Fibroblast of lung (primary cell): ENCODE data around the gene DDI1. TPM values are rescaled to one million over a fixed set of nuclear protein-coding genes. Genes with fewer than 3 reads are reported as not detected.

Source experiments
- DNase-seq, 2 donors: peaks; one replicate each; pipeline versions ENCODE4 v3.0.0 to v3.0.0-alpha.2; 2010; ENCODE audit warnings: low read depth in 2 of 2
- H2AFZ ChIP-seq: 2 replicates; pipeline ENCODE4 v1.5.1; 2012; ENCODE audit warnings: low read length, control low read depth, inconsistent platforms
- H3K27ac ChIP-seq: 2 replicates; pipeline ENCODE4 v1.5.1; 2011; ENCODE audit warnings: low read length, control low read depth; ENCODE audit not compliant: insufficient read depth
- H3K27me3 ChIP-seq: 2 replicates; pipeline ENCODE4 v1.5.1; 2011; ENCODE audit warnings: mild to moderate bottlenecking, low read length; ENCODE audit not compliant: control insufficient read depth, insufficient read depth
- H3K36me3 ChIP-seq: 2 replicates; pipeline ENCODE4 v1.5.1; 2011; ENCODE audit warnings: low read length; ENCODE audit not compliant: control insufficient read depth, insufficient read depth
- H3K4me1 ChIP-seq: 2 replicates; pipeline ENCODE4 v1.5.1; 2011; ENCODE audit warnings: low read length; ENCODE audit not compliant: control insufficient read depth, insufficient read depth; ENCODE audit errors: extremely low read depth
- H3K4me2 ChIP-seq: 2 replicates; pipeline ENCODE4 v1.5.1; 2011; ENCODE audit warnings: low read length, control low read depth; ENCODE audit not compliant: insufficient read depth; ENCODE audit errors: extremely low read depth
- H3K4me3 ChIP-seq, 4 experiments: fragments of 200-600 bp in 1 of 4; sonication (generic) in 1 of 4; replicated peaks in 1 of 4; 2 replicates each; pipeline ENCODE4 v1.5.1; 2011 to 2016; ENCODE audit warnings: low read length in 4 of 4, low read depth in 3 of 4, mild to moderate bottlenecking in 3 of 4, control low read depth in 2 of 4, inconsistent platforms in 1 of 4, mixed read lengths in 1 of 4; ENCODE audit not compliant: insufficient read depth in 1 of 4; ENCODE audit errors: control extremely low read depth in 1 of 4
- H3K79me2 ChIP-seq: 2 replicates; pipeline ENCODE4 v1.5.1; 2012; ENCODE audit warnings: mild to moderate bottlenecking, low read length, inconsistent platforms; ENCODE audit not compliant: control insufficient read depth, insufficient read depth
- H3K9ac ChIP-seq: 2 replicates; pipeline ENCODE4 v1.5.1; 2011; ENCODE audit warnings: mild to moderate bottlenecking, low read length, control low read depth; ENCODE audit not compliant: insufficient read depth
- H3K9me3 ChIP-seq: 2 replicates; pipeline ENCODE4 v1.5.1; 2012; ENCODE audit warnings: low read depth, low read length; ENCODE audit not compliant: control insufficient read depth, insufficient read depth
- H4K20me1 ChIP-seq: 2 replicates; pipeline ENCODE4 v1.5.1; 2011; ENCODE audit warnings: low read length; ENCODE audit not compliant: control insufficient read depth, insufficient read depth; ENCODE audit errors: extremely low read depth
- EZH2 ChIP-seq: IDR thresholded peaks from 2 replicates; pipeline ENCODE4 v1.5.1; 2012; ENCODE audit warnings: low read length, control low read depth, mild to moderate bottlenecking; ENCODE audit errors: missing control alignments
- polyA plus RNA-seq, 2 donors: library from polyadenylated mRNA; depleted of rRNA in 1 of 2; stranded (reverse) in 1 of 2; unstranded in 1 of 2; fragments of >200 nt; gene quantifications; 2 replicates each; pipeline ENCODE4 v1.2.1, GENCODE V29; 2011 to 2012; ENCODE audit warnings: missing spikeins in 1 of 2
- total RNA-seq: library from RNA; depleted of rRNA; stranded (reverse); fragments of >200 nt; gene quantifications from 2 replicates; pipeline ENCODE4 v1.2.1, GENCODE V29; 2014
- TF ChIP-seq, protein P1 (sequence below), 2 donors: IDR thresholded peaks in 1 of 2; conservative IDR thresholded peaks in 1 of 2; 1 replicate in 1 of 2; 2 replicates in 1 of 2; pipeline ENCODE4 v1.5.1; 2011 to 2012; ENCODE audit warnings: low read length in 2 of 2, control low read depth in 1 of 2, inconsistent platforms in 1 of 2, low read depth in 1 of 2, mild to moderate bottlenecking in 1 of 2

Gene DDI1
- total and polyA plus RNA-seq, 2 donors (not counting 1 experiment from before 2014, with no cell fraction given): not detected

DNA sequence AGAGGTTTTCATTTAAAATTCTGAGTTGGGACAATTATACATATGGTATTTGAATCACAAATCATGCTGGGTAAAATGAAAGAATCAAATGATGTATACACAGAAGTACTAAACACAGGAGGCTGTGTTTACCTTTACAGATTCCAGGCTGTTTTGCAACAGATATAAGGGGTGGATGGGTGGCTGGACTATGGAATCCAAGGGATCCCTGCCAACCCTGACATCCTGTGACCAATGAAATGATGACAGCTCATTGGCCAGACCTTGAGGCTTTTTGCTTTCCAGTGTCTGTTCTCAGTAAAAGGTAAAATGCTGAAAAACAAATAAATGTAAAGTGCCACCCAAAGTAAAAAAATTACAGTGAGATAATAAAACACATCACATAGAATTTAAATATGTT is 3.3 kb upstream of the DDI1 start:
- H3K4me2 ChIP-seq: no peak overlapping the region
- H3K27ac ChIP-seq: no peak overlapping the region
- H3K36me3 ChIP-seq: no peaks in the 10 kb centered on the region
- H3K4me3 ChIP-seq: no peak overlapping the region
- H3K79me2 ChIP-seq: no peaks in the 10 kb centered on the region
- DNase-seq: peak; percentile 81 to 87
- H3K4me1 ChIP-seq: no peaks in the 10 kb centered on the region
- H4K20me1 ChIP-seq: no peaks in the 10 kb centered on the region
- no peaks in the 10 kb centered on the region for H3K9me3 ChIP-seq
- TF ChIP-seq EZH2: no peak
- TF ChIP-seq, protein P1, sequence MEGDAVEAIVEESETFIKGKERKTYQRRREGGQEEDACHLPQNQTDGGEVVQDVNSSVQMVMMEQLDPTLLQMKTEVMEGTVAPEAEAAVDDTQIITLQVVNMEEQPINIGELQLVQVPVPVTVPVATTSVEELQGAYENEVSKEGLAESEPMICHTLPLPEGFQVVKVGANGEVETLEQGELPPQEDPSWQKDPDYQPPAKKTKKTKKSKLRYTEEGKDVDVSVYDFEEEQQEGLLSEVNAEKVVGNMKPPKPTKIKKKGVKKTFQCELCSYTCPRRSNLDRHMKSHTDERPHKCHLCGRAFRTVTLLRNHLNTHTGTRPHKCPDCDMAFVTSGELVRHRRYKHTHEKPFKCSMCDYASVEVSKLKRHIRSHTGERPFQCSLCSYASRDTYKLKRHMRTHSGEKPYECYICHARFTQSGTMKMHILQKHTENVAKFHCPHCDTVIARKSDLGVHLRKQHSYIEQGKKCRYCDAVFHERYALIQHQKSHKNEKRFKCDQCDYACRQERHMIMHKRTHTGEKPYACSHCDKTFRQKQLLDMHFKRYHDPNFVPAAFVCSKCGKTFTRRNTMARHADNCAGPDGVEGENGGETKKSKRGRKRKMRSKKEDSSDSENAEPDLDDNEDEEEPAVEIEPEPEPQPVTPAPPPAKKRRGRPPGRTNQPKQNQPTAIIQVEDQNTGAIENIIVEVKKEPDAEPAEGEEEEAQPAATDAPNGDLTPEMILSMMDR (conservative IDR thresholded peaks at IDR 0.05 in 1 of 2, IDR thresholded peaks at IDR 0.05 in 1 of 2; ENCODE audit: low read depth in 1 of 2, low read length in 2 of 2): no peak
- H2AFZ ChIP-seq: no peak overlapping the region
- no peak overlapping the region for H3K9ac ChIP-seq
- no peaks in the 10 kb centered on the region for H3K27me3 ChIP-seq

DNA sequence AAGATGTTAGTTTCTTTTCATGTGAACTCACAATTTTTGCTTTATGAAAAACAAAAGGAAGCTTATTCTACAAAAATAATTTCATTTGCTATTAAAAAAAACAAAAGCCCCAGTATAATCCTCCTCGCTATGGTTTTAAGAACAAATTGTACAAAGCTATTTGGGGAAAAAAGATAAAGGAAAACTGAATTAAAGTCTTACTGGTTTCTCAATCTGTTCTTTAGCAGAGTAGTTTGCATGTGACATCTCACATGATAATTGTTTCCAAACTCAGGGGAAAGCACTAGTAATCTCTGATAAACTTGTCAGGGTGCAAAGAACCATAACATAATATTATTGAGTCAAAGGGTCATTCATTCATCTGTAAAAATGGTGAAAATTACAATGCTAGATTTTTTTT is 2.9 kb upstream of the DDI1 start:
- H3K4me1 ChIP-seq: no peaks in the 10 kb centered on the region
- H3K9ac ChIP-seq: no peak overlapping the region
- H3K9me3 ChIP-seq: no peaks in the 10 kb centered on the region
- H2AFZ ChIP-seq: no peak overlapping the region
- H4K20me1 ChIP-seq: no peaks in the 10 kb centered on the region
- no peaks in the 10 kb centered on the region for H3K27me3 ChIP-seq
- no peak overlapping the region for H3K27ac ChIP-seq
- peak in 1 of 2 donors; percentile 47 for DNase-seq
- TF ChIP-seq, protein P1 (conservative IDR thresholded peaks at IDR 0.05 in 1 of 2, IDR thresholded peaks at IDR 0.05 in 1 of 2; ENCODE audit: low read depth in 1 of 2, low read length in 2 of 2): no peak
- no peak for TF ChIP-seq EZH2
- no peak overlapping the region for H3K4me2 ChIP-seq
- no peaks in the 10 kb centered on the region for H3K79me2 ChIP-seq
- no peak overlapping the region for H3K4me3 ChIP-seq
- H3K36me3 ChIP-seq: no peaks in the 10 kb centered on the region

DNA sequence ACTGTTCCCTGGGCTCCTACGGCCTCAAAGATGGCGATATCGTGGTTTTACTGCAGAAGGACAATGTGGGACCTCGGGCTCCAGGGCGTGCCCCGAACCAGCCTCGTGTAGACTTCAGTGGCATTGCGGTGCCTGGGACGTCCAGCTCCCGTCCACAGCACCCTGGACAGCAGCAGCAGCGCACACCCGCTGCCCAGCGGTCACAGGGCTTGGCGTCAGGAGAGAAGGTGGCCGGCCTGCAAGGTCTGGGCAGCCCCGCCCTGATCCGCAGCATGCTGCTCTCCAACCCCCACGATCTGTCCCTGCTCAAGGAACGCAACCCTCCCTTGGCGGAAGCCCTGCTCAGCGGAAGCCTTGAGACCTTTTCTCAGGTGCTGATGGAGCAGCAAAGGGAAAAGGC is 555 bp downstream of the DDI1 start:
- no peak overlapping the region for H2AFZ ChIP-seq
- H3K9ac ChIP-seq: no peak overlapping the region
- no peaks in the 10 kb centered on the region for H3K9me3 ChIP-seq
- no peak overlapping the region for H3K4me2 ChIP-seq
- no peaks in the 10 kb centered on the region for H4K20me1 ChIP-seq
- no peak overlapping the region for H3K27ac ChIP-seq
- no peaks in the 10 kb centered on the region for H3K27me3 ChIP-seq
- no peak for DNase-seq
- no peaks in the 10 kb centered on the region for H3K4me1 ChIP-seq
- H3K79me2 ChIP-seq: no peaks in the 10 kb centered on the region
- H3K4me3 ChIP-seq: no peak overlapping the region
- H3K36me3 ChIP-seq: no peaks in the 10 kb centered on the region
- TF ChIP-seq, protein P1 (conservative IDR thresholded peaks at IDR 0.05 in 1 of 2, IDR thresholded peaks at IDR 0.05 in 1 of 2; ENCODE audit: low read depth in 1 of 2, low read length in 2 of 2): no peak
- TF ChIP-seq EZH2: no peak
